ENCODE data around the gene C2CD5.

- no peak for TF ChIP-seq EZH2 (IDR thresholded peaks at IDR 0.05; ENCODE audit: borderline replicate concordance, insufficient read depth, low read length, poor library complexity, severe bottlenecking)
- no peak for TF ChIP-seq CTCF (IDR thresholded peaks at IDR 0.05; ENCODE audit: poor library complexity, severe bottlenecking)
- no peak for TF ChIP-seq POLR2AphosphoS5 (IDR thresholded peaks at IDR 0.05)
- no peak for TF ChIP-seq SMC3 (conservative IDR thresholded peaks at IDR 0.05; ENCODE audit: poor library complexity)
Observed at GRCh38 chr12:22416801-22417200, 127.5 kb downstream of the C2CD5 start.

Measured in neural cell (in vitro differentiated cells).